K562 (cell line): ENCODE measurements around the gene DAGLA. TPM values are rescaled to one million over a fixed set of nuclear protein-coding genes. Genes with fewer than 3 reads are reported as not detected.

Experiments
- ATAC-seq: fragments of 200-7000 bp; cut with Tn5 transposase; 3 replicates; pipeline ENCODE4 v1.9.1; 2020; ENCODE audit warnings: moderate library complexity
- BruUV-seq: library from RNA; stranded (reverse); fragments of 400-500 nt; replicated peaks from 2 replicates; lab custom pipeline; 2021; lab: Mats Ljungman, UMichigan
- CTCF ChIA-PET: fragments of 300-600 bp; formaldehyde crosslinking; extraction: SDS; loops from one replicate; lab custom pipeline; 2021; ENCODE audit warnings: low intra/inter-chr PET ratio; lab: Yijun Ruan, JAX
- POLR2A ChIA-PET: fragments of 300-600, 350-650 bp; sonication (Branson Sonifier 250); formaldehyde crosslinking; extraction: SDS; loops from one replicate; lab custom pipeline; 2021; ENCODE audit warnings: antibody characterized with exemption, inconsistent platforms; lab: Yijun Ruan, JAX
- DNase-seq, 4 experiments: peaks; one replicate each; pipeline versions ENCODE4 v3.0.0 to v3.0.0-alpha.2; 2011 to 2018; ENCODE audit warnings: low spot score in 3 of 4, mixed read lengths in 3 of 4; ENCODE audit errors: extremely low read depth in 1 of 4
- FAIRE-seq: peaks from 2 replicates; lab custom pipeline; 2011; peaks lifted over from hg19 to GRCh38; lab: Jason Lieb, UNC
- H2AFZ ChIP-seq: 2 replicates; pipeline ENCODE4 v1.6.0; 2011; ENCODE audit warnings: low read depth, low read length, control low read depth, inconsistent platforms
- H3K27ac ChIP-seq: fragments of 200-600 bp; 3 replicates; pipeline ENCODE4 v1.8.0; 2011; ENCODE audit warnings: low read depth, mild to moderate bottlenecking, control low read depth, inconsistent platforms, low read length, moderate library complexity, mixed read lengths; ENCODE audit errors: extremely low read depth
- H3K27me3 ChIP-seq, 2 experiments: fragments of 300-600 bp in 1 of 2; 2 replicates in 1 of 2; 3 replicates in 1 of 2; pipeline versions ENCODE4 v1.6.0 to v1.8.0; 2011; ENCODE audit warnings: inconsistent platforms in 2 of 2, low read length in 2 of 2, mild to moderate bottlenecking in 1 of 2, mixed read lengths in 1 of 2, moderate library complexity in 1 of 2; ENCODE audit not compliant: control insufficient read depth in 2 of 2, insufficient read depth in 2 of 2
- H3K36me3 ChIP-seq: fragments of 300-600 bp; 3 replicates; pipeline ENCODE4 v1.8.0; 2011; ENCODE audit warnings: mild to moderate bottlenecking, low read length, inconsistent platforms; ENCODE audit not compliant: control insufficient read depth, insufficient read depth
- H3K4me1 ChIP-seq, 2 experiments: fragments of 200-600 bp in 1 of 2; replicated peaks in 1 of 2; 2 replicates in 1 of 2; 3 replicates in 1 of 2; pipeline versions ENCODE4 v1.5.1 to v1.8.0; 2011; ENCODE audit warnings: inconsistent platforms in 2 of 2, low read length in 2 of 2, mild to moderate bottlenecking in 1 of 2, mixed read lengths in 1 of 2, moderate library complexity in 1 of 2; ENCODE audit not compliant: control insufficient read depth in 2 of 2, insufficient read depth in 2 of 2
- H3K4me2 ChIP-seq: 2 replicates; pipeline ENCODE4 v1.6.1; 2011; ENCODE audit warnings: low read length, control low read depth, inconsistent platforms, mixed read lengths; ENCODE audit not compliant: insufficient read depth
- H3K4me3 ChIP-seq: fragments of 200-600 bp; sonication (generic), shearing (Covaris generic); 2 replicates; pipeline ENCODE4 v1.5.1; 2016; ENCODE audit warnings: control low read depth, inconsistent platforms
- H3K79me2 ChIP-seq: fragments of 200-600 bp; 3 replicates; pipeline ENCODE4 v1.8.0; 2011; ENCODE audit warnings: low read length, inconsistent platforms; ENCODE audit not compliant: control insufficient read depth, insufficient read depth
- H3K9ac ChIP-seq, 2 experiments: 2 replicates each; pipeline versions ENCODE4 v1.6.0 to v1.6.1; 2011; ENCODE audit warnings: low read depth in 2 of 2, low read length in 2 of 2, control low read depth in 1 of 2, inconsistent platforms in 1 of 2, mild to moderate bottlenecking in 1 of 2, mixed read lengths in 1 of 2; ENCODE audit not compliant: insufficient read depth in 1 of 2
- H3K9me1 ChIP-seq: one replicate; pipeline ENCODE4 v1.6.0; 2011; ENCODE audit warnings: inconsistent platforms, mild to moderate bottlenecking, low read length, moderate library complexity; ENCODE audit not compliant: control insufficient read depth, insufficient read depth
- H3K9me3 ChIP-seq: replicated peaks from 2 replicates; pipeline ENCODE4 v1.5.1; 2011; ENCODE audit warnings: low read depth, low read length, inconsistent platforms; ENCODE audit not compliant: control insufficient read depth, insufficient read depth
- H4K20me1 ChIP-seq: replicated peaks from 2 replicates; pipeline ENCODE4 v1.6.1; 2011; ENCODE audit warnings: low read length, inconsistent platforms, mixed read lengths; ENCODE audit not compliant: control insufficient read depth, insufficient read depth
- WGBS: fragments of 100-300 bp; shearing (Covaris generic); methylation state at CpG from one replicate; pipeline ENCODE4 v1.1.6; 2016; ENCODE audit warnings: low coverage, mixed read lengths; ENCODE audit not compliant: insufficient coverage; ENCODE audit errors: missing lambda C conversion rate; 5-methylcytosine and 5-hydroxymethylcytosine counted together
- in situ Hi-C: fragments of 300-500 bp; cut with MboI; formaldehyde crosslinking; loops from 4 replicates; pipeline ENCODE4 v1.15.0; 2018; ENCODE audit warnings: inconsistent platforms, mixed read lengths
- intact Hi-C: fragments of 100-400 bp; cut with micrococcal nuclease; formaldehyde crosslinking; loops from 2 replicates; pipeline ENCODE4 v1.14.2; 2022
- polyA plus RNA-seq, 8 experiments: library from polyadenylated mRNA; depleted of rRNA in 4 of 8; stranded (reverse) in 5 of 8; unstranded in 3 of 8; fragments of >200 nt; fragmentation: Nextera tagmentation in 2 of 8; fragmentation: Illumina TruSeq in 1 of 8; extraction: Ambion mirVana in 2 of 8; extraction: Trizol in 1 of 8; gene quantifications; 2 replicates each; pipeline versions ENCODE4 v1.2.1 to v1.2.3, GENCODE V29; 2011 to 2014; ENCODE audit warnings: inconsistent platforms in 1 of 8, missing spikeins in 1 of 8
- total RNA-seq, 7 experiments: library from RNA; depleted of rRNA in 6 of 7; stranded (reverse); fragments of >200 nt in 6 of 7; fragmentation: Illumina TruSeq in 2 of 7; extraction: Trizol in 2 of 7; gene quantifications; 2 replicates each; pipeline versions ENCODE4 v1.2.1 to v1.2.3, GENCODE V29; 2011 to 2021; ENCODE audit warnings: low replicate concordance in 1 of 7
- TF ChIP-seq, protein P1 (sequence below): fragments of 450-650 bp; IDR thresholded peaks from 2 replicates; pipeline ENCODE4 v1.6.1; 2017; ENCODE audit warnings: antibody characterized with exemption
- TF ChIP-seq, protein P2 (sequence below): fragments of 250-450 bp; sonication (Bioruptor Pico); IDR thresholded peaks from 2 replicates; pipeline ENCODE4 v1.8.0; 2022; ENCODE audit warnings: inconsistent platforms

Gene DAGLA
- total and polyA plus RNA-seq, 9 of the 15 experiments (the other 6 are each of a cell fraction or from before 2014, with no cell fraction given), result 0.03 to 0.16 (median 0.04) TPM; not detected in 4

DNA sequence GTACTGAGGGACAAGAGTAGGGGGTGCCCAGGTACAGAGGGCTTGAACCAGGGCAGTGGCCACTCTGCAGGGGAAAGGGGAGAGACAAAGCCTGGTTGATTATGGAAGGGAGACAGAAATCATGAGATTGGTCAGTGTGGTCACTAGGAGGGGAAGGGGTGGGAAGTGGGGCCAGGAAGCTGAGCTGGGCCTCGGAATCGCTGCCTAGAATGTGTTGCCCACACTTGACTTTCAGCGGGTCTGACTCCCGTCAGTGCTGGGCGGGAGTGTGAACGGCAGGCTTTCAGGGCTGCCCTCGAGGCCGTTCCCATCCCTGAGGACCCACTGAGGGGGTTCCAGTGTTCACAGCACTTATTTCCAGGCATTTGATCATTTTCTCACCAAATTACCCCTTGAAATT, 5.9 kb downstream of the DAGLA start:
- no TSS peak for BruUV-seq
- Histone ChIP-seq H3K4me3 (no peak overlapping the region), H3K27me3 (peaks cover 52 to 100% of the 10 kb centered on the region in 2 experiments), H3K9ac (no peak overlapping the region), H3K9me1 (no peaks in the 10 kb centered on the region), H3K79me2 (no peaks in the 10 kb centered on the region), H3K4me2 (no peak overlapping the region), H3K4me1 (peaks cover 0 to 4% of the 10 kb centered on the region in 2 experiments; a peak in 1 of 5 replicates), H3K27ac (no peak overlapping the region), H2AFZ (no peak overlapping the region), H3K36me3 (no peaks in the 10 kb centered on the region), H3K9me3 (no peaks in the 10 kb centered on the region), H4K20me1 (peaks cover 19% of the 10 kb centered on the region; the same call in 1 of the 2 replicates)
- TF ChIP-seq, protein P1, sequence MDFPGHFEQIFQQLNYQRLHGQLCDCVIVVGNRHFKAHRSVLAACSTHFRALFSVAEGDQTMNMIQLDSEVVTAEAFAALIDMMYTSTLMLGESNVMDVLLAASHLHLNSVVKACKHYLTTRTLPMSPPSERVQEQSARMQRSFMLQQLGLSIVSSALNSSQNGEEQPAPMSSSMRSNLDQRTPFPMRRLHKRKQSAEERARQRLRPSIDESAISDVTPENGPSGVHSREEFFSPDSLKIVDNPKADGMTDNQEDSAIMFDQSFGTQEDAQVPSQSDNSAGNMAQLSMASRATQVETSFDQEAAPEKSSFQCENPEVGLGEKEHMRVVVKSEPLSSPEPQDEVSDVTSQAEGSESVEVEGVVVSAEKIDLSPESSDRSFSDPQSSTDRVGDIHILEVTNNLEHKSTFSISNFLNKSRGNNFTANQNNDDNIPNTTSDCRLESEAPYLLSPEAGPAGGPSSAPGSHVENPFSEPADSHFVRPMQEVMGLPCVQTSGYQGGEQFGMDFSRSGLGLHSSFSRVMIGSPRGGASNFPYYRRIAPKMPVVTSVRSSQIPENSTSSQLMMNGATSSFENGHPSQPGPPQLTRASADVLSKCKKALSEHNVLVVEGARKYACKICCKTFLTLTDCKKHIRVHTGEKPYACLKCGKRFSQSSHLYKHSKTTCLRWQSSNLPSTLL, result no peak
- TF ChIP-seq, protein P2, sequence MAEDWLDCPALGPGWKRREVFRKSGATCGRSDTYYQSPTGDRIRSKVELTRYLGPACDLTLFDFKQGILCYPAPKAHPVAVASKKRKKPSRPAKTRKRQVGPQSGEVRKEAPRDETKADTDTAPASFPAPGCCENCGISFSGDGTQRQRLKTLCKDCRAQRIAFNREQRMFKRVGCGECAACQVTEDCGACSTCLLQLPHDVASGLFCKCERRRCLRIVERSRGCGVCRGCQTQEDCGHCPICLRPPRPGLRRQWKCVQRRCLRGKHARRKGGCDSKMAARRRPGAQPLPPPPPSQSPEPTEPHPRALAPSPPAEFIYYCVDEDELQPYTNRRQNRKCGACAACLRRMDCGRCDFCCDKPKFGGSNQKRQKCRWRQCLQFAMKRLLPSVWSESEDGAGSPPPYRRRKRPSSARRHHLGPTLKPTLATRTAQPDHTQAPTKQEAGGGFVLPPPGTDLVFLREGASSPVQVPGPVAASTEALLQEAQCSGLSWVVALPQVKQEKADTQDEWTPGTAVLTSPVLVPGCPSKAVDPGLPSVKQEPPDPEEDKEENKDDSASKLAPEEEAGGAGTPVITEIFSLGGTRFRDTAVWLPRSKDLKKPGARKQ (CRISPR knock-in tag), result no peak
- ChIA-PET POLR2A (no interaction called here), CTCF (interaction anchor here (0.6 kb wide), 1 partner anchor 527 kb away, joined by 3 read pairs; no protein-coding TSS in a partner anchor)
- no peak for FAIRE-seq
- in situ Hi-C loops, result no loop called here
- WGBS, result 1% methylated on average over 8 of the region's 8 CpGs
- ATAC-seq, result no peak
- intact Hi-C loops, result no loop called here
- DNase-seq, result no peak
